ENCODE results near the gene LRRC55. TPM values are rescaled to one million over a fixed set of nuclear protein-coding genes. Genes with fewer than 3 reads are reported as not detected.

Gene LRRC55
- total RNA-seq, 1 experiment from 2014 or later: not detected

DNA sequence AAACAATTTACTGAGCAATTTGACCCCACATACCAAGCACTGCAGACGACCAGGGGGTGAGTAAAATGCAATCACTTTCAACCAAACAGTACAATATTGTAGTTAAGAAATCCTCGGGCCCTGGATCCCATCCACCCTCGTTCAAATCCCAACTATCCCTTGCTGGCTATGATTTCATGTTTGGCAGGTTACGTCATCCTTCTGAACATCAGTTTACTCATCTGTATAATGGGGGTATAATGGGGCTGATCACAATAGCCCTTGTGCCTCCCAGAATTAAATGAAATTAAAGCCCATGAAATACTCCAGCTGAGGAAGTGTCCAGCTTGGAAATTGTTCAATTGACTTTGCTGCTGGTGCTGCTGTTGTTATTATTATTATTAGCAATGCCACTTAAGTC, 34.7 kb downstream of the LRRC55 start:
- no peak overlapping the region for H3K27ac Mint-ChIP-seq (ENCODE audit: unreplicated experiment)
- H3K27me3 Mint-ChIP-seq (ENCODE audit: unreplicated experiment): no peaks in the 10 kb centered on the region
- H3K36me3 Mint-ChIP-seq (ENCODE audit: insufficient read depth, unreplicated experiment): no peaks in the 10 kb centered on the region
- intact Hi-C loops (cut with micrococcal nuclease; ENCODE audit: unreplicated experiment): no loop called here
- H3K4me1 Mint-ChIP-seq (ENCODE audit: low read depth, unreplicated experiment): no peaks in the 10 kb centered on the region
- CTCF ChIA-PET: no interaction called here
- no TSS peak for BruUV-seq (replicated peaks)
- H3K4me3 Mint-ChIP-seq (ENCODE audit: low read depth, unreplicated experiment): no peak overlapping the region
- no peaks in the 10 kb centered on the region for H3K9me3 Mint-ChIP-seq (ENCODE audit: low read depth, unreplicated experiment)
- no peak for DNase-seq
- TF ChIP-seq, protein P1, sequence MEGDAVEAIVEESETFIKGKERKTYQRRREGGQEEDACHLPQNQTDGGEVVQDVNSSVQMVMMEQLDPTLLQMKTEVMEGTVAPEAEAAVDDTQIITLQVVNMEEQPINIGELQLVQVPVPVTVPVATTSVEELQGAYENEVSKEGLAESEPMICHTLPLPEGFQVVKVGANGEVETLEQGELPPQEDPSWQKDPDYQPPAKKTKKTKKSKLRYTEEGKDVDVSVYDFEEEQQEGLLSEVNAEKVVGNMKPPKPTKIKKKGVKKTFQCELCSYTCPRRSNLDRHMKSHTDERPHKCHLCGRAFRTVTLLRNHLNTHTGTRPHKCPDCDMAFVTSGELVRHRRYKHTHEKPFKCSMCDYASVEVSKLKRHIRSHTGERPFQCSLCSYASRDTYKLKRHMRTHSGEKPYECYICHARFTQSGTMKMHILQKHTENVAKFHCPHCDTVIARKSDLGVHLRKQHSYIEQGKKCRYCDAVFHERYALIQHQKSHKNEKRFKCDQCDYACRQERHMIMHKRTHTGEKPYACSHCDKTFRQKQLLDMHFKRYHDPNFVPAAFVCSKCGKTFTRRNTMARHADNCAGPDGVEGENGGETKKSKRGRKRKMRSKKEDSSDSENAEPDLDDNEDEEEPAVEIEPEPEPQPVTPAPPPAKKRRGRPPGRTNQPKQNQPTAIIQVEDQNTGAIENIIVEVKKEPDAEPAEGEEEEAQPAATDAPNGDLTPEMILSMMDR (IDR thresholded peaks at IDR 0.05; ENCODE audit: unreplicated experiment): no peak

DNA sequence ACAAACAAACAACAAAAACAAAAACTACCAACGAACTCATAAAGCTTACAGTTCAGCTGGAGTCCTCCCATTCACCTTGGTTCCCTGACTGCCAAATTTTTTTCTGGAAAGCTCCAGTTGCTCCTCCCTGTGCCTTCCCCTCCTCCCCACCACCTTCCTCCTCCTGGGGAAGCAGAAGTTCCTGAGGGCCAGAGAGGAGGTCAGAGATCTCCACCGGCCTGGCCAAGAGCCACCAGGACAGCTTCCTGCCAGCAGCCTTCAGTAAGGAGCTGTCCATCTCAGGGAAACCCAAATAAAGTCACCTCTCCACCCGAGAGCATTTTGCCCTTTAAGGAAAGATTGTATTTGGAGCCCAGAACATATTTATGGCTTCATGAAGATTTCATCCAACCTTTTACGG, 35.3 kb downstream of the LRRC55 start:
- intact Hi-C loops (cut with micrococcal nuclease; ENCODE audit: unreplicated experiment): no loop called here
- H3K36me3 Mint-ChIP-seq (ENCODE audit: insufficient read depth, unreplicated experiment): no peaks in the 10 kb centered on the region
- H3K9me3 Mint-ChIP-seq (ENCODE audit: low read depth, unreplicated experiment): no peaks in the 10 kb centered on the region
- no TSS peak for BruUV-seq (replicated peaks)
- no peak overlapping the region for H3K4me3 Mint-ChIP-seq (ENCODE audit: low read depth, unreplicated experiment)
- H3K4me1 Mint-ChIP-seq (ENCODE audit: low read depth, unreplicated experiment): no peaks in the 10 kb centered on the region
- no peak for DNase-seq
- TF ChIP-seq, protein P1 (IDR thresholded peaks at IDR 0.05; ENCODE audit: unreplicated experiment): no peak
- no peak overlapping the region for H3K27ac Mint-ChIP-seq (ENCODE audit: unreplicated experiment)
- CTCF ChIA-PET: no interaction called here
- no peaks in the 10 kb centered on the region for H3K27me3 Mint-ChIP-seq (ENCODE audit: unreplicated experiment)

DNA sequence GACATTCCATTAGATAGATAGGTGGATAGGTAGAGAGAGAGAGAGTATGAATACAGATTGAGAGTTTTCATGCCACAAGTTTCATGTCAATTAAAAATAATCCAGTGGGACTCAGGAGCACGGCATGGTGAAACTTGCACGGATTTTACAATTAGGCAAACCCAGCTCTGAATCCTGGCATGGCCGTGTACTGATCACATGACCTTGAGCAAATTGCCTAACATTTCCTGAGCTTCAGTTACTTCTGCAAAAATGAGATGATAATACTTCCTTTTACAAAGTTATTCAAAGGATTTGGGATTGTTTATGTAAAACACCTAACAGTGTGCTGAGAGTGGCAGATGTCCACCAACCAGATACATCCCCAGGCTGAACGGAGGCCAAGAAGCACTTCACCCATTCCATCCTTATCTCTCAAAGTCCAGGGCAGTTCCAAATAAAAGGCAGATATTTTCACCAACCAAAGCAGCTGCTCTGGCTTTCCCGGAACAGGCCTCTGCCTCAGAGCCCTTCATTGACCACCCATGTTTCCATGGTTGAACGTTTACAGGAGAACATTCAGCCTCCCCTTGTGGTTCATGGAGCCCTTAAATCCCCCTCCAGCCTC, 37.4 kb downstream of the LRRC55 start:
- Mint-ChIP-seq H3K9me3 (ENCODE audit: low read depth, unreplicated experiment) (no peaks in the 10 kb centered on the region), H3K4me3 (ENCODE audit: low read depth, unreplicated experiment) (no peak overlapping the region), H3K27me3 (ENCODE audit: unreplicated experiment) (no peaks in the 10 kb centered on the region), H3K36me3 (ENCODE audit: insufficient read depth, unreplicated experiment) (no peaks in the 10 kb centered on the region), H3K27ac (ENCODE audit: unreplicated experiment) (no peak overlapping the region), H3K4me1 (ENCODE audit: low read depth, unreplicated experiment) (no peaks in the 10 kb centered on the region)
- TF ChIP-seq, protein P1 (IDR thresholded peaks at IDR 0.05; ENCODE audit: unreplicated experiment): no peak
- intact Hi-C loops (cut with micrococcal nuclease; ENCODE audit: unreplicated experiment): no loop called here
- DNase-seq: no peak
- CTCF ChIA-PET: interaction anchor here (0.8 to 0.9 kb wide), 2 partner anchors 20 to 30 kb away, joined by 3 to 5 read pairs; no protein-coding TSS in a partner anchor
- BruUV-seq (replicated peaks): no TSS peak

DNA sequence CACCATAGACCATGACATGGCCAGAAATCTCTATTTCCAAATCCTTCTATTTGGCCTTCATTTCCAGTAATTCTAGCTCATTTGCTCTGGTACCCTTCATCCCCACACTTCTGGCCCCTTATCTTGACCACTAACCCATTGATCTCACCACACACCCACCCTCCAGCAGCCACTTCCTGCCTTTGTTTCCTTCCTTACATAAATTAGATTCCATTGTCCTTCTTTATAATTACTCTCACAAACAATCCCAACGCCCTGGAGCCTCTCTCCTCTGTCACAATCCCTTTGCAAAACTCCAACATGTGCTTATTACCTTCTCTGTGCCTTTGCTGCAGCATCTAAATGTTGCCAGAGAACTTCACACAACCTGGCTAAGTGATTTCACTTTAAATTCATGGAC, 40.5 kb downstream of the LRRC55 start:
- no peaks in the 10 kb centered on the region for H3K9me3 Mint-ChIP-seq (ENCODE audit: low read depth, unreplicated experiment)
- intact Hi-C loops (cut with micrococcal nuclease; ENCODE audit: unreplicated experiment): no loop called here
- H3K4me3 Mint-ChIP-seq (ENCODE audit: low read depth, unreplicated experiment): no peak overlapping the region
- no TSS peak for BruUV-seq (replicated peaks)
- H3K27me3 Mint-ChIP-seq (ENCODE audit: unreplicated experiment): no peaks in the 10 kb centered on the region
- H3K27ac Mint-ChIP-seq (ENCODE audit: unreplicated experiment): no peak overlapping the region
- H3K36me3 Mint-ChIP-seq (ENCODE audit: insufficient read depth, unreplicated experiment): no peaks in the 10 kb centered on the region
- no peak for DNase-seq
- TF ChIP-seq, protein P1 (IDR thresholded peaks at IDR 0.05; ENCODE audit: unreplicated experiment): no peak
- CTCF ChIA-PET: no interaction called here
- H3K4me1 Mint-ChIP-seq (ENCODE audit: low read depth, unreplicated experiment): no peaks in the 10 kb centered on the region

All from Calu3 (cell line).